ENCODE measurements around the gene RPS21.

Gene RPS21

DNA sequence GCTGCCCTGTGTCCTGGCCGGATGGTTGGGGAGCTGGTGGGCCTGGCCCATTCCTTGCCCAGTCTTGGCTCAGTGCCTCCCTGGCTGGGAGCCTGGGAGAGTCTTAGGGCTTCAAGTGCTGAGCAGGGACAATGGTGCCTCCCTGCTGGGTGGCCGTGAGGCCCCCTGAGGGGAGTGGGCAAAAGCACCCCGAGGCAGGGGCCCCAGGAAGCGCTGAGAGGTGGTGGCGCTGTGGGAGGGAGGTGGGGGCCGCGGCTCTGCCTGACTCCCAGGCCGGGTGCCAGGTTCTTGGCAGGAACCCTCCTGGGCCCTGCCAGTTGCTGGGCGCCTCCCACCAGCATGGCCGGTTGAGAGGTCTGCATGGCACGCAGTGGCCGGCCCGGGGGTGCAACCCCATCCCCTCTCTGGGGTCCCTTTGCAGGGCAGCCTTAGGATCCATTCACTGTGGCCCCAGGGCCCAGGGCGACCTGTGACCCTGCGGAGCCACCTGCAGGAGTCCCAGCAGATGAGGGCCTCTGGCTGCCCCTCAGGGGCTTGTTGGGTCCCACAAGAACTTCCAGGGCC, 9.2 kb upstream of the RPS21 start:
- Histone ChIP-seq H3F3A (ENCODE audit: low read depth) (no peaks in the 10 kb centered on the region), H3K4me2 (ENCODE audit: low read depth, low read length, poor library complexity, severe bottlenecking) (no peak overlapping the region), H4K20me1 (ENCODE audit: insufficient read depth, low read length, poor library complexity, severe bottlenecking) (no peaks in the 10 kb centered on the region), H3K27me3 (ENCODE audit: insufficient read depth, low read length, poor library complexity, severe bottlenecking) (no peaks in the 10 kb centered on the region), H3K79me2 (ENCODE audit: insufficient read depth, low read length) (no peaks in the 10 kb centered on the region), H3K4me1 (ENCODE audit: insufficient read depth, low read length, poor library complexity, severe bottlenecking) (no peaks in the 10 kb centered on the region), H3K9me2 (replicated peaks; ENCODE audit: low read depth, low read length) (no peaks in the 10 kb centered on the region), H3K9ac (ENCODE audit: low read depth, low read length, poor library complexity, severe bottlenecking) (no peak overlapping the region), H3K9me3 (ENCODE audit: insufficient read depth, low read depth, low read length) (no peaks in the 10 kb centered on the region), H3K4me3 (ENCODE audit: low read length, poor library complexity, severe bottlenecking) (no peak overlapping the region), H3K36me3 (ENCODE audit: insufficient read depth, low read length) (no peaks in the 10 kb centered on the region), H2AFZ (ENCODE audit: low read length) (no peak overlapping the region)
- no peak for TF ChIP-seq EZH2phosphoT487 (IDR thresholded peaks at IDR 0.05; ENCODE audit: borderline replicate concordance)
- TF ChIP-seq, protein P1, sequence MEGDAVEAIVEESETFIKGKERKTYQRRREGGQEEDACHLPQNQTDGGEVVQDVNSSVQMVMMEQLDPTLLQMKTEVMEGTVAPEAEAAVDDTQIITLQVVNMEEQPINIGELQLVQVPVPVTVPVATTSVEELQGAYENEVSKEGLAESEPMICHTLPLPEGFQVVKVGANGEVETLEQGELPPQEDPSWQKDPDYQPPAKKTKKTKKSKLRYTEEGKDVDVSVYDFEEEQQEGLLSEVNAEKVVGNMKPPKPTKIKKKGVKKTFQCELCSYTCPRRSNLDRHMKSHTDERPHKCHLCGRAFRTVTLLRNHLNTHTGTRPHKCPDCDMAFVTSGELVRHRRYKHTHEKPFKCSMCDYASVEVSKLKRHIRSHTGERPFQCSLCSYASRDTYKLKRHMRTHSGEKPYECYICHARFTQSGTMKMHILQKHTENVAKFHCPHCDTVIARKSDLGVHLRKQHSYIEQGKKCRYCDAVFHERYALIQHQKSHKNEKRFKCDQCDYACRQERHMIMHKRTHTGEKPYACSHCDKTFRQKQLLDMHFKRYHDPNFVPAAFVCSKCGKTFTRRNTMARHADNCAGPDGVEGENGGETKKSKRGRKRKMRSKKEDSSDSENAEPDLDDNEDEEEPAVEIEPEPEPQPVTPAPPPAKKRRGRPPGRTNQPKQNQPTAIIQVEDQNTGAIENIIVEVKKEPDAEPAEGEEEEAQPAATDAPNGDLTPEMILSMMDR (conservative IDR thresholded peaks at IDR 0.05; ENCODE audit: low read length): no peak

DNA sequence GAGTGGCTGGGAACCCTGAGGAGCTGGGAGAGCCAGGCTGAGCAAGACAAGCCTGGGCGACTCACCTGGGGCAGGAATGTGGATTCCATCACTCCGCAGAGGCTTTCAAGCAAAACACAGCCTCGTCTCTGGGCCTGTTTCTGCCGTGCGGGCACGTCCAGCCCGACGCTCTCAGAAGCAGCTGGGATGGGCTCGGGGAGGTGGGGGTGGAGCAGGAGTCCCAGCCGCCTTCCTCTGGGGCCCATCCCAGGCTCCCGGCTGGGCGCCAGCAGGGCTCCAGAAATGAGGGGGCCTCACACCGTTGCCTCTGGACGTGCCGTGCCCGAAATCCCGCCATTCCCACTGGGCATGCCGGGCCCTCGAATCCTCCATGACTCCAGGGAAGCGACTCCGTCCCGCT, 8.7 kb upstream of the RPS21 start:
- Histone ChIP-seq H3K27me3 (ENCODE audit: insufficient read depth, low read length, poor library complexity, severe bottlenecking) (no peaks in the 10 kb centered on the region), H3K9me3 (ENCODE audit: insufficient read depth, low read depth, low read length) (no peaks in the 10 kb centered on the region), H3F3A (ENCODE audit: low read depth) (no peaks in the 10 kb centered on the region), H3K36me3 (ENCODE audit: insufficient read depth, low read length) (no peaks in the 10 kb centered on the region), H3K9me2 (replicated peaks; ENCODE audit: low read depth, low read length) (no peaks in the 10 kb centered on the region), H4K20me1 (ENCODE audit: insufficient read depth, low read length, poor library complexity, severe bottlenecking) (no peaks in the 10 kb centered on the region), H3K9ac (ENCODE audit: low read depth, low read length, poor library complexity, severe bottlenecking) (no peak overlapping the region), H3K4me1 (ENCODE audit: insufficient read depth, low read length, poor library complexity, severe bottlenecking) (no peaks in the 10 kb centered on the region), H3K79me2 (ENCODE audit: insufficient read depth, low read length) (no peaks in the 10 kb centered on the region), H2AFZ (ENCODE audit: low read length) (no peak overlapping the region), H3K4me2 (ENCODE audit: low read depth, low read length, poor library complexity, severe bottlenecking) (no peak overlapping the region), H3K4me3 (ENCODE audit: low read length, poor library complexity, severe bottlenecking) (no peak overlapping the region)
- TF ChIP-seq EZH2phosphoT487 (IDR thresholded peaks at IDR 0.05; ENCODE audit: borderline replicate concordance): no peak
- TF ChIP-seq, protein P1 (conservative IDR thresholded peaks at IDR 0.05; ENCODE audit: low read length): no peak

GRCh38 chr20:62381202-62381797, 5.6 kb upstream of the RPS21 start:
- no peaks in the 10 kb centered on the region for H3K27me3 ChIP-seq (ENCODE audit: insufficient read depth, low read length, poor library complexity, severe bottlenecking)
- H3K9me2 ChIP-seq (replicated peaks; ENCODE audit: low read depth, low read length): no peaks in the 10 kb centered on the region
- TF ChIP-seq EZH2phosphoT487 (IDR thresholded peaks at IDR 0.05; ENCODE audit: borderline replicate concordance): no peak
- TF ChIP-seq, protein P1 (conservative IDR thresholded peaks at IDR 0.05; ENCODE audit: low read length): no peak
- H3K4me2 ChIP-seq (ENCODE audit: low read depth, low read length, poor library complexity, severe bottlenecking): no peak overlapping the region
- H4K20me1 ChIP-seq (ENCODE audit: insufficient read depth, low read length, poor library complexity, severe bottlenecking): peaks cover 5% of the 10 kb centered on the region
- no peaks in the 10 kb centered on the region for H3F3A ChIP-seq (ENCODE audit: low read depth)
- H3K36me3 ChIP-seq (ENCODE audit: insufficient read depth, low read length): no peaks in the 10 kb centered on the region
- no peak overlapping the region for H2AFZ ChIP-seq (ENCODE audit: low read length)
- peaks cover 20% of the 10 kb centered on the region for H3K79me2 ChIP-seq (ENCODE audit: insufficient read depth, low read length)
- peaks cover 9% of the 10 kb centered on the region for H3K4me1 ChIP-seq (ENCODE audit: insufficient read depth, low read length, poor library complexity, severe bottlenecking)
- H3K9me3 ChIP-seq (ENCODE audit: insufficient read depth, low read depth, low read length): no peaks in the 10 kb centered on the region
- H3K9ac ChIP-seq (ENCODE audit: low read depth, low read length, poor library complexity, severe bottlenecking): no peak overlapping the region
- H3K4me3 ChIP-seq (ENCODE audit: low read length, poor library complexity, severe bottlenecking): no peak overlapping the region

Data from Loucy (cell line).